ENCODE measurements around the gene SV2B. TPM values are rescaled to one million over a fixed set of nuclear protein-coding genes. Genes with fewer than 3 reads are reported as not detected.

SV2B gene
- polyA plus RNA-seq, 4 donors, result 0.25 to 2.0 TPM; not detected in 2

- WGBS, 3 donors, result 65 to 80% (median 72%) methylated on average over 6 of the region's 6 CpGs
- no peaks in the 10 kb centered on the region for H3K36me3 ChIP-seq (ENCODE audit: control insufficient read depth in 3 of 3, insufficient read depth in 2 of 3, low read depth in 1 of 3, low read length in 3 of 3)
- H3K9me3 ChIP-seq (ENCODE audit: control insufficient read depth in 2 of 2, insufficient read depth in 1 of 2, low read depth in 1 of 2, low read length in 1 of 2), result no peaks in the 10 kb centered on the region
- no peaks in the 10 kb centered on the region for H3K4me1 ChIP-seq (ENCODE audit: control insufficient read depth in 3 of 3, insufficient read depth in 2 of 3, low read depth in 1 of 3, low read length in 2 of 3)
- no peak overlapping the region for H3K4me3 ChIP-seq (ENCODE audit: low read depth in 1 of 3, low read length in 3 of 3)
- FAIRE-seq (no peak), DNase-seq (no peak)
- no peak overlapping the region for H3K27ac ChIP-seq (ENCODE audit: low read depth in 1 of 3, low read length in 2 of 3)
- peaks cover 0 to 12% (median 4%) of the 10 kb centered on the region in 3 donors for H3K27me3 ChIP-seq (ENCODE audit: control insufficient read depth in 3 of 3, insufficient read depth in 3 of 3, low read length in 3 of 3)
Measured at GRCh38 chr15:91304786-91305185, 204.7 kb downstream of the SV2B start.

DNA sequence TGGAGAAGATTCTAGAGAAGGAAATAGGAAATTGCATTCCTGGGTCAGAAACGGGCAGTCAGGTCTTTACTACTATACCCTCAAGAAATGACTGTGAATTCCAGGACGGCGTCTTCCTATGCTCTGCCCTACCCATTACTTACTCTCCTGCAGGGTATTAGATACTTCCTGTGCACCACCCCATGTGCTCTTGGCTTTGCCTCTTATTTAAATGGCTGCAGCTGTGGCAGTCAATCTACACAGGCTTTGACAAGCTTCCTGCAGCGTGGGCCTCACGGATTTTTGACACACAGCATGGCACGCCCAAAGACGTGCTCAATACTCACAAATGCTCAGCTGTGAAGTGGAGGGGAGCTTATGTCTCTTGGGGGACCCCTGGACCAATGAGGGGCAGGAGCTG lies 206.1 kb downstream of the SV2B start:
- no peak overlapping the region for H3K27ac ChIP-seq (ENCODE audit: low read depth in 1 of 3, low read length in 2 of 3)
- 82 to 91% (median 91%) methylated on average over 7 of the region's 7 CpGs for WGBS, 3 donors
- no peaks in the 10 kb centered on the region for H3K9me3 ChIP-seq (ENCODE audit: control insufficient read depth in 2 of 2, insufficient read depth in 1 of 2, low read depth in 1 of 2, low read length in 1 of 2)
- H3K4me1 ChIP-seq (ENCODE audit: control insufficient read depth in 3 of 3, insufficient read depth in 2 of 3, low read depth in 1 of 3, low read length in 2 of 3), result no peaks in the 10 kb centered on the region
- peaks cover 0 to 12% (median 4%) of the 10 kb centered on the region in 3 donors for H3K27me3 ChIP-seq (ENCODE audit: control insufficient read depth in 3 of 3, insufficient read depth in 3 of 3, low read length in 3 of 3)
- H3K4me3 ChIP-seq (ENCODE audit: low read depth in 1 of 3, low read length in 3 of 3), result no peak overlapping the region
- FAIRE-seq (no peak), DNase-seq (no peak)
- H3K36me3 ChIP-seq (ENCODE audit: control insufficient read depth in 3 of 3, insufficient read depth in 2 of 3, low read depth in 1 of 3, low read length in 3 of 3), result no peaks in the 10 kb centered on the region

- DNase-seq, result no peak
- H3K27ac ChIP-seq (ENCODE audit: low read depth in 1 of 3, low read length in 2 of 3), result no peak overlapping the region
- H3K36me3 ChIP-seq (ENCODE audit: control insufficient read depth in 3 of 3, insufficient read depth in 2 of 3, low read depth in 1 of 3, low read length in 3 of 3), result no peaks in the 10 kb centered on the region
- no peak for FAIRE-seq
- no peak overlapping the region for H3K4me3 ChIP-seq (ENCODE audit: low read depth in 1 of 3, low read length in 3 of 3)
- 60 to 80% (median 70%) methylated on average over 2 of the region's 2 CpGs for WGBS, 3 donors
- peaks cover 0 to 12% (median 4%) of the 10 kb centered on the region in 3 donors for H3K27me3 ChIP-seq (ENCODE audit: control insufficient read depth in 3 of 3, insufficient read depth in 3 of 3, low read length in 3 of 3)
- H3K4me1 ChIP-seq (ENCODE audit: control insufficient read depth in 3 of 3, insufficient read depth in 2 of 3, low read depth in 1 of 3, low read length in 2 of 3), result no peaks in the 10 kb centered on the region
- no peaks in the 10 kb centered on the region for H3K9me3 ChIP-seq (ENCODE audit: control insufficient read depth in 2 of 2, insufficient read depth in 1 of 2, low read depth in 1 of 2, low read length in 1 of 2)
Measured at GRCh38 chr15:91307601-91308000, 207.5 kb downstream of the SV2B start.

- FAIRE-seq (no peak), DNase-seq (no peak)
- Histone ChIP-seq H3K4me3 (ENCODE audit: low read depth in 1 of 3, low read length in 3 of 3) (no peak overlapping the region), H3K27ac (ENCODE audit: low read depth in 1 of 3, low read length in 2 of 3) (no peak overlapping the region), H3K4me1 (ENCODE audit: control insufficient read depth in 3 of 3, insufficient read depth in 2 of 3, low read depth in 1 of 3, low read length in 2 of 3) (no peaks in the 10 kb centered on the region), H3K9me3 (ENCODE audit: control insufficient read depth in 2 of 2, insufficient read depth in 1 of 2, low read depth in 1 of 2, low read length in 1 of 2) (no peaks in the 10 kb centered on the region), H3K27me3 (ENCODE audit: control insufficient read depth in 3 of 3, insufficient read depth in 3 of 3, low read length in 3 of 3) (peaks cover 0 to 10% (median 4%) of the 10 kb centered on the region in 3 donors), H3K36me3 (ENCODE audit: control insufficient read depth in 3 of 3, insufficient read depth in 2 of 3, low read depth in 1 of 3, low read length in 3 of 3) (no peaks in the 10 kb centered on the region)
- WGBS, 3 donors, result 59 to 81% (median 76%) methylated on average over 4 of the region's 4 CpGs
Measured at GRCh38 chr15:91308199-91308598, 208.1 kb downstream of the SV2B start.

GRCh38 chr15:91308855-91309254 lies 208.8 kb downstream of the SV2B start:
- Histone ChIP-seq H3K36me3 (ENCODE audit: control insufficient read depth in 3 of 3, insufficient read depth in 2 of 3, low read depth in 1 of 3, low read length in 3 of 3) (no peaks in the 10 kb centered on the region), H3K27me3 (ENCODE audit: control insufficient read depth in 3 of 3, insufficient read depth in 3 of 3, low read length in 3 of 3) (peaks cover 0 to 4% (median 3%) of the 10 kb centered on the region in 3 donors), H3K4me1 (ENCODE audit: control insufficient read depth in 3 of 3, insufficient read depth in 2 of 3, low read depth in 1 of 3, low read length in 2 of 3) (no peaks in the 10 kb centered on the region), H3K4me3 (ENCODE audit: low read depth in 1 of 3, low read length in 3 of 3) (no peak overlapping the region), H3K27ac (ENCODE audit: low read depth in 1 of 3, low read length in 2 of 3) (no peak overlapping the region), H3K9me3 (ENCODE audit: control insufficient read depth in 2 of 2, insufficient read depth in 1 of 2, low read depth in 1 of 2, low read length in 1 of 2) (no peaks in the 10 kb centered on the region)
- FAIRE-seq (no peak), DNase-seq (no peak)
- 77 to 79% (median 78%) methylated on average over 4 of the region's 4 CpGs for WGBS, 3 donors

GRCh38 chr15:91311986-91312385 lies 211.9 kb downstream of the SV2B start:
- H3K4me1 ChIP-seq (ENCODE audit: control insufficient read depth in 3 of 3, insufficient read depth in 2 of 3, low read depth in 1 of 3, low read length in 2 of 3), result no peaks in the 10 kb centered on the region
- no peak overlapping the region for H3K27ac ChIP-seq (ENCODE audit: low read depth in 1 of 3, low read length in 2 of 3)
- no peaks in the 10 kb centered on the region for H3K36me3 ChIP-seq (ENCODE audit: control insufficient read depth in 3 of 3, insufficient read depth in 2 of 3, low read depth in 1 of 3, low read length in 3 of 3)
- FAIRE-seq (no peak), DNase-seq (peak in 1 of 2 donors; percentile 5)
- peaks cover 0 to 3% (median 0%) of the 10 kb centered on the region in 3 donors for H3K27me3 ChIP-seq (ENCODE audit: control insufficient read depth in 3 of 3, insufficient read depth in 3 of 3, low read length in 3 of 3)
- H3K9me3 ChIP-seq (ENCODE audit: control insufficient read depth in 2 of 2, insufficient read depth in 1 of 2, low read depth in 1 of 2, low read length in 1 of 2), result no peaks in the 10 kb centered on the region
- 62 to 88% (median 65%) methylated on average over 2 of the region's 2 CpGs for WGBS, 3 donors
- no peak overlapping the region for H3K4me3 ChIP-seq (ENCODE audit: low read depth in 1 of 3, low read length in 3 of 3)

- Histone ChIP-seq H3K27ac (ENCODE audit: low read depth in 1 of 3, low read length in 2 of 3) (no peak overlapping the region), H3K27me3 (ENCODE audit: control insufficient read depth in 3 of 3, insufficient read depth in 3 of 3, low read length in 3 of 3) (no peaks in the 10 kb centered on the region), H3K9me3 (ENCODE audit: control insufficient read depth in 2 of 2, insufficient read depth in 1 of 2, low read depth in 1 of 2, low read length in 1 of 2) (no peaks in the 10 kb centered on the region), H3K36me3 (ENCODE audit: control insufficient read depth in 3 of 3, insufficient read depth in 2 of 3, low read depth in 1 of 3, low read length in 3 of 3) (no peaks in the 10 kb centered on the region), H3K4me3 (ENCODE audit: low read depth in 1 of 3, low read length in 3 of 3) (no peak overlapping the region), H3K4me1 (ENCODE audit: control insufficient read depth in 3 of 3, insufficient read depth in 2 of 3, low read depth in 1 of 3, low read length in 2 of 3) (no peaks in the 10 kb centered on the region)
- DNase-seq, result no peak
- WGBS, 3 donors, result 81 to 89% (median 84%) methylated on average over 7 of the region's 7 CpGs
- FAIRE-seq, result no peak
Measured at GRCh38 chr15:91316126-91316525, 216.1 kb downstream of the SV2B start.

- WGBS, 3 donors, result 50 to 65% (median 64%) methylated on average over 3 of the region's 3 CpGs
- no peaks in the 10 kb centered on the region for H3K9me3 ChIP-seq (ENCODE audit: control insufficient read depth in 2 of 2, insufficient read depth in 1 of 2, low read depth in 1 of 2, low read length in 1 of 2)
- H3K27me3 ChIP-seq (ENCODE audit: control insufficient read depth in 3 of 3, insufficient read depth in 3 of 3, low read length in 3 of 3), result no peaks in the 10 kb centered on the region
- H3K4me3 ChIP-seq (ENCODE audit: low read depth in 1 of 3, low read length in 3 of 3), result no peak overlapping the region
- H3K36me3 ChIP-seq (ENCODE audit: control insufficient read depth in 3 of 3, insufficient read depth in 2 of 3, low read depth in 1 of 3, low read length in 3 of 3), result no peaks in the 10 kb centered on the region
- FAIRE-seq (no peak), DNase-seq (no peak)
- no peaks in the 10 kb centered on the region for H3K4me1 ChIP-seq (ENCODE audit: control insufficient read depth in 3 of 3, insufficient read depth in 2 of 3, low read depth in 1 of 3, low read length in 2 of 3)
- no peak overlapping the region for H3K27ac ChIP-seq (ENCODE audit: low read depth in 1 of 3, low read length in 2 of 3)
Measured at GRCh38 chr15:91318516-91318915, 218.5 kb downstream of the SV2B start.

DNA sequence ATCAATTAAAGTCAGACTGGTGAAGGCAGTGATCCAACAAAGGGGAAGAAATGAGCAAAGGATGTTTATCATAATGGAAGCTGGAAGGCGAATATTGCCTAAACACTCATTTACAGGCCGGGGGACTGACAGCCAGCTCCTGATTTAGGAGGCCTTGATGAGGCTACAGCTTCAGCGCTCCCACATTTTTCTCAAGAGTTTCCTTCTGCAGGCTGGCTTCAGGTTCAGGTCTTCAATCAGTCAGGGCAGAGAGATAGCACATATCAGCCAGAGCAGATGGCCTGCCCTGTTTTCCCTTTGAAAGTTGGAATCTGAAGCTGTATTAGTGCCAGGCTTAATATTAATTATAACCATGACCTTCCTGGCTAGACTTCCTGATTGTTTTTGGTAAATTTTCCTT lies 218.9 kb downstream of the SV2B start:
- FAIRE-seq (no peak), DNase-seq (peak in 1 of 2 donors; percentile 8)
- 8 to 46% (median 32%) methylated on average over 3 of the region's 3 CpGs for WGBS, 3 donors
- no peaks in the 10 kb centered on the region for H3K4me1 ChIP-seq (ENCODE audit: control insufficient read depth in 3 of 3, insufficient read depth in 2 of 3, low read depth in 1 of 3, low read length in 2 of 3)
- no peaks in the 10 kb centered on the region for H3K9me3 ChIP-seq (ENCODE audit: control insufficient read depth in 2 of 2, insufficient read depth in 1 of 2, low read depth in 1 of 2, low read length in 1 of 2)
- no peaks in the 10 kb centered on the region for H3K36me3 ChIP-seq (ENCODE audit: control insufficient read depth in 3 of 3, insufficient read depth in 2 of 3, low read depth in 1 of 3, low read length in 3 of 3)
- H3K27ac ChIP-seq (ENCODE audit: low read depth in 1 of 3, low read length in 2 of 3), result no peak overlapping the region
- no peaks in the 10 kb centered on the region for H3K27me3 ChIP-seq (ENCODE audit: control insufficient read depth in 3 of 3, insufficient read depth in 3 of 3, low read length in 3 of 3)
- H3K4me3 ChIP-seq (ENCODE audit: low read depth in 1 of 3, low read length in 3 of 3), result no peak overlapping the region

Data from small intestine (tissue), 7 donors.